Measurements from ENCODE around the gene CDH23. TPM values are rescaled to one million over a fixed set of nuclear protein-coding genes. Genes with fewer than 3 reads are reported as not detected.

CDH23 gene
- total and polyA plus RNA-seq, 9 of the 15 experiments (the other 6 are each of a cell fraction or from before 2014, with no cell fraction given): 0.18 to 1.2 (median 0.47) TPM

- TF ChIP-seq NR4A1 (CRISPR knock-in tag; IDR thresholded peaks at IDR 0.05) (no peak), NR4A1 (tag; IDR thresholded peaks at IDR 0.05) (no peak; the same call in 1 of the 2 replicates), ZNF23 (CRISPR knock-in tag; IDR thresholded peaks at IDR 0.05) (no peak), SMC3 (conservative IDR thresholded peaks at IDR 0.05; ENCODE audit: insufficient read depth, low read depth, low read length) (no peak), PRDM10 (IDR thresholded peaks at IDR 0.05; ENCODE audit: partially characterized antibody) (peak; percentile 48), TEAD4 (IDR thresholded peaks at IDR 0.05; ENCODE audit: low read length) (peak; percentile 95), TEAD4 (CRISPR knock-in tag; IDR thresholded peaks at IDR 0.05; ENCODE audit: borderline replicate concordance) (peak; percentile 96), PHF21A (IDR thresholded peaks at IDR 0.05; ENCODE audit: borderline replicate concordance, low read depth) (no peak), EHMT2 (IDR thresholded peaks at IDR 0.05) (no peak), RBM15 (IDR thresholded peaks at IDR 0.05; ENCODE audit: insufficient read depth, low read length) (no peak), PML (IDR thresholded peaks at IDR 0.05; ENCODE audit: low read length) (peak; percentile 86; the same call in 1 of the 2 replicates), MBD2 (IDR thresholded peaks at IDR 0.05; ENCODE audit: borderline replicate concordance, low read depth) (peak; percentile 83; the same call in 1 of the 2 replicates), CBFA2T2 (conservative IDR thresholded peaks at IDR 0.05) (peak; percentile 38), USF2 (CRISPR knock-in tag; IDR thresholded peaks at IDR 0.05) (peak; percentile 86), NFYB (IDR thresholded peaks at IDR 0.05; ENCODE audit: extremely low read depth, insufficient read length) (no peak), CBFA2T3 (IDR thresholded peaks at IDR 0.05) (peak; percentile 18; the same call in 1 of the 2 replicates), BCL6 (CRISPR knock-in tag; IDR thresholded peaks at IDR 0.05) (no peak)
- TF ChIP-seq, protein P1, sequence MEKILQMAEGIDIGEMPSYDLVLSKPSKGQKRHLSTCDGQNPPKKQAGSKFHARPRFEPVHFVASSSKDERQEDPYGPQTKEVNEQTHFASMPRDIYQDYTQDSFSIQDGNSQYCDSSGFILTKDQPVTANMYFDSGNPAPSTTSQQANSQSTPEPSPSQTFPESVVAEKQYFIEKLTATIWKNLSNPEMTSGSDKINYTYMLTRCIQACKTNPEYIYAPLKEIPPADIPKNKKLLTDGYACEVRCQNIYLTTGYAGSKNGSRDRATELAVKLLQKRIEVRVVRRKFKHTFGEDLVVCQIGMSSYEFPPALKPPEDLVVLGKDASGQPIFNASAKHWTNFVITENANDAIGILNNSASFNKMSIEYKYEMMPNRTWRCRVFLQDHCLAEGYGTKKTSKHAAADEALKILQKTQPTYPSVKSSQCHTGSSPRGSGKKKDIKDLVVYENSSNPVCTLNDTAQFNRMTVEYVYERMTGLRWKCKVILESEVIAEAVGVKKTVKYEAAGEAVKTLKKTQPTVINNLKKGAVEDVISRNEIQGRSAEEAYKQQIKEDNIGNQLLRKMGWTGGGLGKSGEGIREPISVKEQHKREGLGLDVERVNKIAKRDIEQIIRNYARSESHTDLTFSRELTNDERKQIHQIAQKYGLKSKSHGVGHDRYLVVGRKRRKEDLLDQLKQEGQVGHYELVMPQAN (IDR thresholded peaks at IDR 0.05; ENCODE audit: borderline replicate concordance): peak; percentile 85
- TF ChIP-seq, protein P2, sequence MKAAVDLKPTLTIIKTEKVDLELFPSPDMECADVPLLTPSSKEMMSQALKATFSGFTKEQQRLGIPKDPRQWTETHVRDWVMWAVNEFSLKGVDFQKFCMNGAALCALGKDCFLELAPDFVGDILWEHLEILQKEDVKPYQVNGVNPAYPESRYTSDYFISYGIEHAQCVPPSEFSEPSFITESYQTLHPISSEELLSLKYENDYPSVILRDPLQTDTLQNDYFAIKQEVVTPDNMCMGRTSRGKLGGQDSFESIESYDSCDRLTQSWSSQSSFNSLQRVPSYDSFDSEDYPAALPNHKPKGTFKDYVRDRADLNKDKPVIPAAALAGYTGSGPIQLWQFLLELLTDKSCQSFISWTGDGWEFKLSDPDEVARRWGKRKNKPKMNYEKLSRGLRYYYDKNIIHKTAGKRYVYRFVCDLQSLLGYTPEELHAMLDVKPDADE (conservative IDR thresholded peaks at IDR 0.05; ENCODE audit: control insufficient read depth, low read depth, low read length): 0 out of 2 replicates have a peak, but pooled peaks have one; percentile 57
These were observed 454.2 kb downstream of the CDH23 start, which contains the start of gene PSAP (continued) for GRCh38 chr10:71850743-71851464.
